Thoracic aorta (tissue), 2 donors: ENCODE data around the gene CORIN. TPM values are rescaled to one million over a fixed set of nuclear protein-coding genes. Genes with fewer than 3 reads are reported as not detected.

Source experiments
- ATAC-seq: fragments of 150-250 bp; one replicate; pipeline ENCODE4 v1.8.0; 2017; ENCODE audit warnings: low read depth; ENCODE audit not compliant: insufficient number of reproducible peaks, low FRiP score
- DNase-seq: peaks from one replicate; pipeline ENCODE4 v3.0.0-alpha.2; 2020; ENCODE audit warnings: low spot score
- H3K27ac ChIP-seq, 2 donors: fragments of 200-600 bp; sonication (generic); 1 replicate in 1 of 2; 2 replicates in 1 of 2; pipeline ENCODE4 v1.5.1; 2016; ENCODE audit warnings: mild to moderate bottlenecking in 2 of 2, moderate library complexity in 2 of 2
- H3K27me3 ChIP-seq: fragments of 200-600 bp; sonication (generic); replicated peaks from 2 replicates; pipeline ENCODE4 v1.6.0; 2016; ENCODE audit warnings: mild to moderate bottlenecking; ENCODE audit not compliant: insufficient read depth
- H3K36me3 ChIP-seq: fragments of 200-600 bp; sonication (generic); one replicate; pipeline ENCODE4 v1.5.1; 2016
- H3K4me1 ChIP-seq, 2 donors: fragments of 200-600 bp; sonication (generic); 1 replicate in 1 of 2; 2 replicates in 1 of 2; pipeline versions ENCODE4 v1.5.1 to v1.6.0; 2016; ENCODE audit warnings: low read depth in 2 of 2, mild to moderate bottlenecking in 1 of 2; ENCODE audit not compliant: control insufficient read depth in 1 of 2
- H3K4me3 ChIP-seq: fragments of 200-600 bp; sonication (generic); 2 replicates; pipeline ENCODE4 v1.5.1; 2016; ENCODE audit warnings: mild to moderate bottlenecking
- H3K9me3 ChIP-seq: fragments of 200-600 bp; sonication (generic); 2 replicates; pipeline ENCODE4 v1.5.1; 2016
- CTCF ChIP-seq: fragments of 200-600 bp; sonication (generic); IDR thresholded peaks from one replicate; pipeline ENCODE4 v1.5.1; 2019; ENCODE audit warnings: antibody characterized with exemption
- total RNA-seq, 2 donors: library from RNA; depleted of rRNA; stranded (reverse); fragments of >200 nt; gene quantifications; one replicate each; pipeline versions ENCODE4 v1.1.0 to v1.2.3, GENCODE V29; 2016

CORIN gene
- total RNA-seq, 2 donors from 2014 or later = 0.63 to 1.9 TPM

- no peak for TF ChIP-seq CTCF
- H3K4me3 ChIP-seq = no peak overlapping the region
Observed at GRCh38 chr4:47858006-47858405, 20.1 kb upstream of the CORIN start.

GRCh38 chr4:47856713-47857112 is 18.8 kb upstream of the CORIN start:
- no peak for TF ChIP-seq CTCF
- no peak for ATAC-seq

More at GRCh38 chr4:47858006-47858405, 20.1 kb upstream of the CORIN start:
- no peaks in the 10 kb centered on the region for H3K27me3 ChIP-seq
- no peaks in the 10 kb centered on the region for H3K9me3 ChIP-seq
- no peak for ATAC-seq
- no peak for DNase-seq
- no peaks in the 10 kb centered on the region for H3K36me3 ChIP-seq
- H3K27ac ChIP-seq = no peak overlapping the region
- no peaks in the 10 kb centered on the region for H3K4me1 ChIP-seq

GRCh38 chr4:47855350-47855749 is 17.5 kb upstream of the CORIN start:
- DNase-seq = no peak

More at GRCh38 chr4:47856713-47857112, 18.8 kb upstream of the CORIN start:
- H3K4me1 ChIP-seq = peaks cover 0 to 8% of the 10 kb centered on the region in 2 donors
- no peaks in the 10 kb centered on the region for H3K9me3 ChIP-seq
- no peak overlapping the region for H3K4me3 ChIP-seq
- DNase-seq = no peak
- H3K36me3 ChIP-seq = no peaks in the 10 kb centered on the region
- no peak overlapping the region for H3K27ac ChIP-seq
- no peaks in the 10 kb centered on the region for H3K27me3 ChIP-seq

GRCh38 chr4:47852136-47852535 is 14.3 kb upstream of the CORIN start:
- Histone ChIP-seq H3K36me3 (no peaks in the 10 kb centered on the region), H3K4me1 (peaks cover 0 to 8% of the 10 kb centered on the region in 2 donors), H3K4me3 (no peak overlapping the region), H3K27ac (no peak overlapping the region), H3K9me3 (no peaks in the 10 kb centered on the region), H3K27me3 (no peaks in the 10 kb centered on the region)
- ATAC-seq (no peak), DNase-seq (no peak)
- TF ChIP-seq CTCF = no peak

More at GRCh38 chr4:47855350-47855749, 17.5 kb upstream of the CORIN start:
- no peak for ATAC-seq
- peaks cover 0 to 8% of the 10 kb centered on the region in 2 donors for H3K4me1 ChIP-seq
- no peaks in the 10 kb centered on the region for H3K9me3 ChIP-seq
- H3K27me3 ChIP-seq = no peaks in the 10 kb centered on the region
- no peak for TF ChIP-seq CTCF
- no peak overlapping the region for H3K27ac ChIP-seq
- H3K36me3 ChIP-seq = no peaks in the 10 kb centered on the region
- H3K4me3 ChIP-seq = no peak overlapping the region

GRCh38 chr4:47849466-47849865 is 11.6 kb upstream of the CORIN start:
- no peak for DNase-seq
- no peak overlapping the region for H3K4me3 ChIP-seq
- no peaks in the 10 kb centered on the region for H3K9me3 ChIP-seq
- TF ChIP-seq CTCF = no peak
- no peak for ATAC-seq
- no peak overlapping the region for H3K27ac ChIP-seq
- no peaks in the 10 kb centered on the region for H3K27me3 ChIP-seq
- peaks cover 0 to 8% of the 10 kb centered on the region in 2 donors for H3K4me1 ChIP-seq
- H3K36me3 ChIP-seq = peaks cover 2% of the 10 kb centered on the region
